ENCODE measurements around the gene SIRPA. TPM values are rescaled to one million over a fixed set of nuclear protein-coding genes. Genes with fewer than 3 reads are reported as not detected.

Gene SIRPA
- total and polyA plus RNA-seq, 4 donors, result 14.8 to 62.9 (median 28.3) TPM

GRCh38 chr20:1958426-1958825 lies 63.2 kb downstream of the SIRPA start:
- H3K4me3 ChIP-seq (ENCODE audit: low read length in 2 of 2), result no peak overlapping the region
- ATAC-seq (ENCODE audit: low FRiP score) (no peak), DNase-seq (no peak)
- H3K27ac ChIP-seq (ENCODE audit: low read depth in 1 of 2, low read length in 2 of 2), result no peak overlapping the region
- H3K36me3 ChIP-seq (ENCODE audit: control insufficient read depth in 1 of 2, insufficient read depth in 2 of 2, low read length in 1 of 2), result no peaks in the 10 kb centered on the region
- intact Hi-C loops (cut with DNase I), result no loop called here
- H3K27me3 ChIP-seq (ENCODE audit: control insufficient read depth in 1 of 2, insufficient read depth in 2 of 2, low read length in 1 of 2), result no peaks in the 10 kb centered on the region
- H3K4me1 ChIP-seq (ENCODE audit: control insufficient read depth in 1 of 2, insufficient read depth in 2 of 2, low read length in 2 of 2), result no peaks in the 10 kb centered on the region
- WGBS, 2 donors, result 68 to 80% methylated on average over 2 of the region's 2 CpGs
- no peaks in the 10 kb centered on the region for H3K9me3 ChIP-seq (ENCODE audit: control insufficient read depth, low read length)

GRCh38 chr20:1959156-1959555 lies 63.9 kb downstream of the SIRPA start:
- H3K27me3 ChIP-seq (ENCODE audit: control insufficient read depth in 1 of 2, insufficient read depth in 2 of 2, low read length in 1 of 2), result no peaks in the 10 kb centered on the region
- H3K4me3 ChIP-seq (ENCODE audit: low read length in 2 of 2), result no peak overlapping the region
- no peaks in the 10 kb centered on the region for H3K4me1 ChIP-seq (ENCODE audit: control insufficient read depth in 1 of 2, insufficient read depth in 2 of 2, low read length in 2 of 2)
- no peak overlapping the region for H3K27ac ChIP-seq (ENCODE audit: low read depth in 1 of 2, low read length in 2 of 2)
- no peak for ATAC-seq (ENCODE audit: low FRiP score)
- H3K36me3 ChIP-seq (ENCODE audit: control insufficient read depth in 1 of 2, insufficient read depth in 2 of 2, low read length in 1 of 2), result no peaks in the 10 kb centered on the region
- H3K9me3 ChIP-seq (ENCODE audit: control insufficient read depth, low read length), result no peaks in the 10 kb centered on the region
- WGBS, 2 donors, result 80 to 84% methylated on average over 2 of the region's 2 CpGs
- intact Hi-C loops (cut with DNase I), result no loop called here
- DNase-seq, result no peak

DNA sequence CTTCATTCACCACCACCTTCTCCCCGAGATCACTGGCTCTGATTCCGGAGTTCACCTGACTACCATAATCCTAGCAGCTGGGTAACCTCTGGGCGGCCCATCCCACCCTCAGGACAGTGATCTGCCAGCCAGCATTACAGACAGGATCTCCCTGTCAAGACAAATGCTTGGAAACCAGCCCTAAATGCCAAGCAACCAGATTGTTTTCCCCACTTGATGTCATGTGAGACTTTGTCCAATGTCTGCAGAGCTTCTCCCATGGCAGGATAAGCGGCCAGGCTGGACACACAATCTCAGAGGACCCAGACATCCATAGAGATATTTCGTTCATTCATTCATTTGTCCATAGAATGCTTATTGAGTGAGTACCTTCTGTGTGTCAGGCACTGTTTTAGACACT lies 66.2 kb downstream of the SIRPA start:
- no peak overlapping the region for H3K4me3 ChIP-seq (ENCODE audit: low read length in 2 of 2)
- H3K4me1 ChIP-seq (ENCODE audit: control insufficient read depth in 1 of 2, insufficient read depth in 2 of 2, low read length in 2 of 2), result no peaks in the 10 kb centered on the region
- ATAC-seq (ENCODE audit: low FRiP score) (no peak), DNase-seq (no peak)
- no peaks in the 10 kb centered on the region for H3K27me3 ChIP-seq (ENCODE audit: control insufficient read depth in 1 of 2, insufficient read depth in 2 of 2, low read length in 1 of 2)
- H3K27ac ChIP-seq (ENCODE audit: low read depth in 1 of 2, low read length in 2 of 2), result no peak overlapping the region
- H3K9me3 ChIP-seq (ENCODE audit: control insufficient read depth, low read length), result no peaks in the 10 kb centered on the region
- intact Hi-C loops (cut with DNase I), result no loop called here
- 73 to 74% methylated on average over 5 of the region's 5 CpGs for WGBS, 2 donors
- no peaks in the 10 kb centered on the region for H3K36me3 ChIP-seq (ENCODE audit: control insufficient read depth in 1 of 2, insufficient read depth in 2 of 2, low read length in 1 of 2)

GRCh38 chr20:1964061-1964460 lies 68.9 kb downstream of the SIRPA start:
- H3K36me3 ChIP-seq (ENCODE audit: control insufficient read depth in 1 of 2, insufficient read depth in 2 of 2, low read length in 1 of 2), result no peaks in the 10 kb centered on the region
- DNase-seq (no peak), ATAC-seq (ENCODE audit: low FRiP score) (no peak)
- intact Hi-C loops (cut with DNase I), result loop anchor here (2.0 kb wide), 1 partner anchor 209 kb away; no protein-coding TSS in a partner anchor
- H3K4me3 ChIP-seq (ENCODE audit: low read length in 2 of 2), result no peak overlapping the region
- no peaks in the 10 kb centered on the region for H3K4me1 ChIP-seq (ENCODE audit: control insufficient read depth in 1 of 2, insufficient read depth in 2 of 2, low read length in 2 of 2)
- no peaks in the 10 kb centered on the region for H3K27me3 ChIP-seq (ENCODE audit: control insufficient read depth in 1 of 2, insufficient read depth in 2 of 2, low read length in 1 of 2)
- WGBS, 2 donors, result 70 to 71% methylated on average over 4 of the region's 4 CpGs
- no peaks in the 10 kb centered on the region for H3K9me3 ChIP-seq (ENCODE audit: control insufficient read depth, low read length)
- no peak overlapping the region for H3K27ac ChIP-seq (ENCODE audit: low read depth in 1 of 2, low read length in 2 of 2)

DNA sequence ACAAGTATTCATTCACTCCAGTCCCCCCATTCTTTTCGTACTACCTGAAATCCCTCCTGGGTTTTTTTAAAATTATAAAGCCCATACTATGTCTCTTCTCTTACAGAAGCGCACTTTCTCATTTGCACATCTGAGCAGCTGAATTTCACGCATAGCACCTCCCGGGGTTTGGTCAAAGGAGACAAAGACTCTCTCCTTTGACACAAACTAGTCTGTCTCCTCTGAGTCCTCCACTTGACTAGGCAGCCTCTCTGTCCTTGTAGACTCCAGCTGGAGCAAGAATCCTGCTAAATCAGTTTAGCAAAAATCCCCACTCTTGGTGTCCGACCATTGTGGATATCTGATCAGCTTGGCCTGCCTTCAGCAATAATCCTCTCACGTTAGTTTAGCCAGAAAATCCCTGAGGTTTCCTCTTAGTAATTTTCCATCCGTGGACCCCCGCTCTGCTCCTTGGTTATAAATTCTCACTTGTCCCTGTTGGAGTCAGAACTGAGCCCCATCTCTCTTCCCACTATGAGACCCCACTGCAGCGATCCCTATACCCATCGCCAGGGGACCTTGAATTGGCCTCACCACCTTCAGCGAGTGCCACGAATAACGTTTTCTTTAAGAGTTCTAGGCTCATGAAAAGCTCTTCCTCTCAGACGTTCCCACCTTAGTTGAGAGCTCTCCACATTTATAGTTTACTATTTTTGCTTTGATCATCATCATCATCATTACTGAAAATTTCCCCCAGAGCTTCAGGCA lies 69.6 kb downstream of the SIRPA start:
- no peak overlapping the region for H3K27ac ChIP-seq (ENCODE audit: low read depth in 1 of 2, low read length in 2 of 2)
- H3K36me3 ChIP-seq (ENCODE audit: control insufficient read depth in 1 of 2, insufficient read depth in 2 of 2, low read length in 1 of 2), result no peaks in the 10 kb centered on the region
- ATAC-seq (ENCODE audit: low FRiP score), result no peak
- no peak overlapping the region for H3K4me3 ChIP-seq (ENCODE audit: low read length in 2 of 2)
- intact Hi-C loops (cut with DNase I), result loop anchor here (2.0 to 5.0 kb wide), 3 partner anchors 203 to 487 kb away; no protein-coding TSS in a partner anchor
- no peak for DNase-seq
- H3K27me3 ChIP-seq (ENCODE audit: control insufficient read depth in 1 of 2, insufficient read depth in 2 of 2, low read length in 1 of 2), result no peaks in the 10 kb centered on the region
- H3K9me3 ChIP-seq (ENCODE audit: control insufficient read depth, low read length), result no peaks in the 10 kb centered on the region
- 26% methylated on average over 14 of the region's 14 CpGs for WGBS, 2 donors
- H3K4me1 ChIP-seq (ENCODE audit: control insufficient read depth in 1 of 2, insufficient read depth in 2 of 2, low read length in 2 of 2), result no peaks in the 10 kb centered on the region

GRCh38 chr20:1965520-1966351 lies 70.5 kb downstream of the SIRPA start:
- DNase-seq (peak; percentile 77 to 94), ATAC-seq (ENCODE audit: low FRiP score) (peak; percentile 84)
- intact Hi-C loops (cut with DNase I), result loop anchor here (2.0 to 5.0 kb wide), 3 partner anchors 203 to 487 kb away; no protein-coding TSS in a partner anchor
- 3 to 4% methylated on average over 28 of the region's 28 CpGs for WGBS, 2 donors
- Histone ChIP-seq H3K27ac (ENCODE audit: low read depth in 1 of 2, low read length in 2 of 2) (no peak overlapping the region), H3K4me3 (ENCODE audit: low read length in 2 of 2) (no peak overlapping the region), H3K36me3 (ENCODE audit: control insufficient read depth in 1 of 2, insufficient read depth in 2 of 2, low read length in 1 of 2) (no peaks in the 10 kb centered on the region), H3K27me3 (ENCODE audit: control insufficient read depth in 1 of 2, insufficient read depth in 2 of 2, low read length in 1 of 2) (no peaks in the 10 kb centered on the region), H3K9me3 (ENCODE audit: control insufficient read depth, low read length) (no peaks in the 10 kb centered on the region), H3K4me1 (ENCODE audit: control insufficient read depth in 1 of 2, insufficient read depth in 2 of 2, low read length in 2 of 2) (no peaks in the 10 kb centered on the region)

DNA sequence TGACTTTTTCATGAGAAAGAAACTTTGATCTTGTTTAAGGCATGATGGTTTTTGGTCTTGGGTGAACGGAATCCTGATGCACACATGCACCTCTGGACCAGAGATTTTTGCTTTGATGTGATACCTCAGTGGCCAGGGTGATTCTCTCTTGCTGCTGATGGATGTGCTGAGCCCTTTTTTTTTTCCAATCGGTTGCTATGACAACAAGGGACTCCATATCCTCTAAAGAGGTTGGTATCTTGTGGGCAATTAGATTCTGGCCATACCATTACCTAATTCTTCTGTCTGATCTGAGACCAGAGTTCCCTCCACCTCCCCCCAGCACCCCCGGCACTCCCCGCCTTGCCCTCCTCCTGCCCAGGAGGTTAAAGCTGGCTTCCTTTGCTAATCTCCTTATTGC lies 73.8 kb downstream of the SIRPA start:
- 62 to 68% methylated on average over 4 of the region's 4 CpGs for WGBS, 2 donors
- ATAC-seq (ENCODE audit: low FRiP score), result no peak
- Histone ChIP-seq H3K36me3 (ENCODE audit: control insufficient read depth in 1 of 2, insufficient read depth in 2 of 2, low read length in 1 of 2) (no peaks in the 10 kb centered on the region), H3K4me1 (ENCODE audit: control insufficient read depth in 1 of 2, insufficient read depth in 2 of 2, low read length in 2 of 2) (no peaks in the 10 kb centered on the region), H3K4me3 (ENCODE audit: low read length in 2 of 2) (no peak overlapping the region), H3K27me3 (ENCODE audit: control insufficient read depth in 1 of 2, insufficient read depth in 2 of 2, low read length in 1 of 2) (no peaks in the 10 kb centered on the region), H3K27ac (ENCODE audit: low read depth in 1 of 2, low read length in 2 of 2) (no peak overlapping the region), H3K9me3 (ENCODE audit: control insufficient read depth, low read length) (no peaks in the 10 kb centered on the region)
- no peak for DNase-seq
- intact Hi-C loops (cut with DNase I), result loop anchor here in 1 of 2 donors (5.0 kb wide), 2 partner anchors 207 to 483 kb away; no protein-coding TSS in a partner anchor

DNA sequence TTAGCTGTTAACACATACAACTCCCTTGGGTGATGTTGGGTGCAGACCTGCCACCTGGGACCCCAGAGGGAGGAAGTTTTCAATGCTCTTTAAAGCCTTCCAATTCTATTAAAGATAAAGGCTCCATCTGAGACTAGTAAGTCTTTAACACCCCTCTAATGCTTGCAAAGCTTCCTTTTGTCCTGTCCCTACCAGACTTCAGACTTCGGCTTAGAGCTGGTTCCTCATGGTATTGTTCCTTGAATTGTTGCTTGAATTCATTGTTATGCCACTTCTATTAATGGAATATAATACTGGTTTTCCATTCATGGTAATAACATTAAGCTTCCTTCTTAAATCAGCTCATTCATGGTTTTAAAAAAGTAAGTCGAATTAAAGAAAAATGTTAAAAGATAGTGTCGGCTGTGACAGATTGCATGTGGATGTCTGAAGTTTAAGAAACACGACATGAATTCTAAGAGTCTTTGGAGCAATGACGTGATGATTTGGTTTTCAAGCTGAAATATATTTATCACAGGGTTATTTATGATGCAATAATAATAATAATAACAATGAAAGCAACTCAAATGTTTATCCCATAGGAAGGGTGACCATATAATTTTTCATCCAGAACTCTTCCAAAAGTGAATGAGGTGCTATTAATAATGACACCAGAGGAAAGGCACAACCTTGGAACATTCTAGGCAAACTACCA lies 76.8 kb downstream of the SIRPA start:
- ATAC-seq (ENCODE audit: low FRiP score) (no peak), DNase-seq (no peak)
- Histone ChIP-seq H3K9me3 (ENCODE audit: control insufficient read depth, low read length) (no peaks in the 10 kb centered on the region), H3K4me3 (ENCODE audit: low read length in 2 of 2) (no peak overlapping the region), H3K27ac (ENCODE audit: low read depth in 1 of 2, low read length in 2 of 2) (no peak overlapping the region), H3K4me1 (ENCODE audit: control insufficient read depth in 1 of 2, insufficient read depth in 2 of 2, low read length in 2 of 2) (no peaks in the 10 kb centered on the region), H3K36me3 (ENCODE audit: control insufficient read depth in 1 of 2, insufficient read depth in 2 of 2, low read length in 1 of 2) (no peaks in the 10 kb centered on the region), H3K27me3 (ENCODE audit: control insufficient read depth in 1 of 2, insufficient read depth in 2 of 2, low read length in 1 of 2) (peaks cover 0 to 2% of the 10 kb centered on the region in 2 donors)
- intact Hi-C loops (cut with DNase I), result loop anchor here in 1 of 2 donors (10.0 kb wide), 1 partner anchor 483 kb away; no protein-coding TSS in a partner anchor
- 63 to 67% methylated on average over 5 of the region's 5 CpGs for WGBS, 2 donors

Data from aorta (tissue), 5 donors.